Suprapubic skin (tissue), 4 donors: Measurements from ENCODE around the gene SP100.

ENCODE experiments used
- CTCF ChIP-seq, 2 donors: fragments of 200-600 bp in 1 of 2; fragments of 450-650 bp in 1 of 2; sonication (generic) in 1 of 2; IDR thresholded peaks; one replicate each; pipeline ENCODE4 v1.5.1; 2016 to 2019; ENCODE audit warnings: antibody characterized with exemption in 2 of 2, mild to moderate bottlenecking in 1 of 2, moderate library complexity in 1 of 2
- EP300 ChIP-seq: sonication (generic); formaldehyde crosslinking; IDR thresholded peaks from one replicate; pipeline ENCODE4 v1.6.1; 2017; ENCODE audit warnings: antibody characterized with exemption
- POLR2A ChIP-seq, 2 donors: fragments of 450-650 bp; IDR thresholded peaks; one replicate each; pipeline ENCODE4 v1.6.1; 2017; ENCODE audit warnings: antibody characterized with exemption in 2 of 2, mild to moderate bottlenecking in 2 of 2, moderate library complexity in 2 of 2
- POLR2AphosphoS5 ChIP-seq, 3 donors: sonication (generic); formaldehyde crosslinking; IDR thresholded peaks; one replicate each; pipeline ENCODE4 v1.6.1; 2017; ENCODE audit warnings: antibody characterized with exemption in 3 of 3

GRCh38 chr2:230590333-230590732 lies 174.3 kb downstream of the SP100 start:
- TF ChIP-seq POLR2A (IDR thresholded peaks at IDR 0.05): no peak
- TF ChIP-seq CTCF (IDR thresholded peaks at IDR 0.05): no peak
- no peak for TF ChIP-seq POLR2AphosphoS5 (IDR thresholded peaks at IDR 0.05)
- TF ChIP-seq EP300: no peak
